SK-N-SH (cell line): ENCODE results near the gene GOLGA6A. TPM values are rescaled to one million over a fixed set of nuclear protein-coding genes. Genes with fewer than 3 reads are reported as not detected.

Experiments
- CTCF ChIA-PET: fragments of 300-600, 350-600 bp; formaldehyde crosslinking; extraction: SDS; loops from one replicate; lab custom pipeline; 2021; lab: Yijun Ruan, JAX
- POLR2A ChIA-PET: fragments of 350-600 bp; sonication (Branson Sonifier 250); formaldehyde crosslinking; extraction: SDS; loops from one replicate; lab custom pipeline; 2020; ENCODE audit warnings: antibody characterized with exemption, inconsistent platforms; lab: Yijun Ruan, JAX
- DNase-seq: peaks from one replicate; pipeline ENCODE4 v3.0.0; 2012
- H2AFZ ChIP-seq: fragments of 200-600 bp; sonication (generic); 2 replicates; pipeline ENCODE4 v1.8.1; 2016; ENCODE audit warnings: antibody characterized with exemption, mild to moderate bottlenecking, low read depth
- H3F3A ChIP-seq: fragments of 200-600 bp; sonication (generic); replicated peaks from 2 replicates; pipeline ENCODE3; 2016; ENCODE audit warnings: antibody characterized with exemption, mild to moderate bottlenecking; ENCODE audit not compliant: insufficient read depth
- H3K27ac ChIP-seq, 2 experiments: fragments of 200-500 bp in 1 of 2; fragments of 200-600 bp in 1 of 2; sonication (Bioruptor generic) in 1 of 2; sonication (generic), shearing (Covaris generic) in 1 of 2; 2 replicates each; pipeline versions ENCODE4 v1.5.1 to v1.6.1; 2014 to 2016; ENCODE audit warnings: low read depth in 2 of 2, inconsistent platforms in 1 of 2, low read length in 1 of 2, mild to moderate bottlenecking in 1 of 2, mixed read lengths in 1 of 2
- H3K27me3 ChIP-seq: fragments of 200-600 bp; sonication (generic), shearing (Covaris generic); 2 replicates; pipeline ENCODE4 v1.6.1; 2016; ENCODE audit warnings: mixed run types; ENCODE audit not compliant: insufficient read depth
- H3K36me3 ChIP-seq, 2 experiments: fragments of 200-500 bp in 1 of 2; fragments of 200-600 bp in 1 of 2; sonication (Bioruptor generic) in 1 of 2; sonication (generic) in 1 of 2; replicated peaks in 1 of 2; 2 replicates each; pipeline versions ENCODE3 to v1.5.1; 2014 to 2016; ENCODE audit warnings: low read length in 1 of 2, mild to moderate bottlenecking in 1 of 2; ENCODE audit not compliant: insufficient read depth in 2 of 2, control insufficient read depth in 1 of 2
- H3K4me1 ChIP-seq, 2 experiments: fragments of 200-500 bp in 1 of 2; fragments of 200-600 bp in 1 of 2; sonication (Bioruptor generic) in 1 of 2; sonication (generic), shearing (Covaris generic) in 1 of 2; 2 replicates each; pipeline versions ENCODE4 v1.5.1 to v1.6.1; 2014 to 2016; ENCODE audit warnings: low read depth in 1 of 2, low read length in 1 of 2, mixed run types in 1 of 2; ENCODE audit not compliant: insufficient read depth in 2 of 2, control insufficient read depth in 1 of 2
- H3K4me2 ChIP-seq: fragments of 200-600 bp; sonication (generic), shearing (Covaris generic); 2 replicates; pipeline ENCODE4 v1.6.1; 2017; ENCODE audit warnings: mixed run types
- H3K4me3 ChIP-seq, 2 experiments: fragments of 200-500 bp in 1 of 2; fragments of 200-600 bp in 1 of 2; sonication (Bioruptor generic) in 1 of 2; sonication (generic), shearing (Covaris generic) in 1 of 2; 2 replicates each; pipeline versions ENCODE4 v1.5.1 to v1.8.1; 2014 to 2016; ENCODE audit warnings: low read depth in 2 of 2, inconsistent platforms in 1 of 2, low read length in 1 of 2, mild to moderate bottlenecking in 1 of 2, mixed read lengths in 1 of 2, moderate library complexity in 1 of 2
- H3K79me2 ChIP-seq: fragments of 200-600 bp; sonication (generic); 2 replicates; pipeline ENCODE4 v1.8.1; 2017; ENCODE audit warnings: mild to moderate bottlenecking; ENCODE audit not compliant: insufficient read depth
- H3K9ac ChIP-seq: fragments of 200-600 bp; sonication (generic); 2 replicates; pipeline ENCODE4 v1.6.1; 2017; ENCODE audit warnings: mixed run types
- H3K9me2 ChIP-seq: fragments of 200-600 bp; sonication (generic); 2 replicates; pipeline ENCODE4 v1.6.1; 2017; ENCODE audit warnings: mixed run types
- H3K9me3 ChIP-seq: fragments of 200-600 bp; sonication (generic); 2 replicates; pipeline ENCODE4 v1.6.1; 2017; ENCODE audit warnings: mixed run types, mild to moderate bottlenecking, moderate library complexity
- H4K20me1 ChIP-seq: fragments of 200-600 bp; sonication (generic); 2 replicates; pipeline ENCODE4 v1.6.1; 2017; ENCODE audit warnings: mild to moderate bottlenecking, mixed run types; ENCODE audit not compliant: insufficient read depth
- CHD2 ChIP-seq: fragments of 150-350 bp; IDR thresholded peaks from 2 replicates; pipeline ENCODE4 v1.6.1; 2018; ENCODE audit warnings: low read length; ENCODE audit not compliant: partially characterized antibody
- CTCF ChIP-seq: fragments of 200-600 bp; sonication (generic); IDR thresholded peaks from 2 replicates; pipeline ENCODE4 v1.6.1; 2017; ENCODE audit warnings: antibody characterized with exemption, mild to moderate bottlenecking, moderate library complexity
- ELF1 ChIP-seq: IDR thresholded peaks from 2 replicates; pipeline ENCODE4 v1.4.0; 2012
- EP300 ChIP-seq, 2 experiments: IDR thresholded peaks; 2 replicates each; pipeline versions ENCODE4 v1.4.0 to v1.6.1; 2012; ENCODE audit warnings: borderline replicate concordance in 1 of 2, low read depth in 1 of 2, low read length in 1 of 2
- EZH2phosphoT487 ChIP-seq: fragments of 200-600 bp; sonication (generic); IDR thresholded peaks from 2 replicates; pipeline ENCODE4 v1.6.1; 2017; ENCODE audit warnings: low read depth, mixed run types, mild to moderate bottlenecking, antibody characterized with exemption, moderate library complexity, borderline replicate concordance
- GABPA ChIP-seq: IDR thresholded peaks from 2 replicates; pipeline ENCODE4 v1.4.0; 2012; ENCODE audit warnings: low read depth, mild to moderate bottlenecking
- GATA2 ChIP-seq: sonication (generic); formaldehyde crosslinking; IDR thresholded peaks from 2 replicates; pipeline ENCODE4 v1.5.0; 2020; ENCODE audit warnings: mild to moderate bottlenecking, missing genetic modification reagents
- IRF3 ChIP-seq: fragments of 150-350 bp; IDR thresholded peaks from 2 replicates; pipeline ENCODE4 v1.6.1; 2016; ENCODE audit warnings: mild to moderate bottlenecking, low read depth, low read length
- JUND ChIP-seq: IDR thresholded peaks from 2 replicates; pipeline ENCODE4 v1.4.0; 2012
- MAX ChIP-seq: IDR thresholded peaks from 2 replicates; pipeline ENCODE4 v1.4.0; 2012; ENCODE audit warnings: low read depth
- MEF2A ChIP-seq: IDR thresholded peaks from 2 replicates; pipeline ENCODE4 v1.4.0; 2012; ENCODE audit warnings: low read depth, borderline replicate concordance
- NFIC ChIP-seq: IDR thresholded peaks from 2 replicates; pipeline ENCODE4 v1.4.0; 2012; ENCODE audit warnings: borderline replicate concordance
- NRF1 ChIP-seq: IDR thresholded peaks from 2 replicates; pipeline ENCODE4 v1.6.1; 2012; ENCODE audit warnings: low read depth, mild to moderate bottlenecking, low read length
- POLR2AphosphoS5 ChIP-seq: IDR thresholded peaks from 2 replicates; pipeline ENCODE4 v1.6.1; 2012; ENCODE audit warnings: low read depth, low read length
- RAD21 ChIP-seq: IDR thresholded peaks from 2 replicates; pipeline ENCODE4 v1.6.1; 2012; ENCODE audit warnings: mild to moderate bottlenecking, low read length
- RCOR1 ChIP-seq: fragments of 150-350 bp; IDR thresholded peaks from 2 replicates; pipeline ENCODE4 v1.6.1; 2017; ENCODE audit warnings: antibody characterized with exemption, low read length
- RFX5 ChIP-seq: IDR thresholded peaks from 2 replicates; pipeline ENCODE4 v1.6.1; 2012; ENCODE audit warnings: mild to moderate bottlenecking, improper control_type of control experiment, low read length
- RXRA ChIP-seq: IDR thresholded peaks from 2 replicates; pipeline ENCODE4 v1.4.0; 2012; ENCODE audit warnings: low read depth, mild to moderate bottlenecking, borderline replicate concordance
- TAF1 ChIP-seq: IDR thresholded peaks from 2 replicates; pipeline ENCODE4 v1.6.1; 2012; ENCODE audit warnings: low read depth, mild to moderate bottlenecking, low read length, moderate library complexity, borderline replicate concordance
- TCF12 ChIP-seq: IDR thresholded peaks from 2 replicates; pipeline ENCODE4 v1.4.0; 2012
- YY1 ChIP-seq: IDR thresholded peaks from 2 replicates; pipeline ENCODE4 v1.4.0; 2012; ENCODE audit warnings: low read depth, mild to moderate bottlenecking
- ZBTB33 ChIP-seq: IDR thresholded peaks from 2 replicates; pipeline ENCODE4 v1.4.0; 2012; ENCODE audit warnings: low read depth, borderline replicate concordance
- WGBS: methylation state at CpG from one replicate; pipeline ENCODE4 v1.1.6; 2017; ENCODE audit warnings: low lambda C conversion rate; 5-methylcytosine and 5-hydroxymethylcytosine counted together
- polyA plus RNA-seq, 3 experiments: library from polyadenylated mRNA; depleted of rRNA; stranded (reverse); fragments of >200 nt; gene quantifications; 2 replicates each; pipeline ENCODE4 v1.2.3, GENCODE V29; 2012

GOLGA6A gene
- polyA plus RNA-seq, 1 of the 3 experiments (the other 2 are of a cell fraction), result not detected

GRCh38 chr15:74130155-74130848 is 48.0 kb upstream of the GOLGA6A start, which contains the start of gene ISLR2:
ISLR2 (plus strand) TSS chr15:74130586; CDS start chr15:74132755, 2,169 bp downstream.
- Histone ChIP-seq H3K36me3 (no peaks in the 10 kb centered on the region), H4K20me1 (no peaks in the 10 kb centered on the region), H3K4me1 (peaks cover 0 to 31% of the 10 kb centered on the region in 2 experiments; a peak in 1 of 4 replicates), H3K4me3 (peak within 1 kb of the TSS; percentile 23 to 41), H2AFZ (0 out of 2 replicates have a peak within 1 kb of the TSS, but pooled peaks have one; percentile 56), H3K27ac (peak within 1 kb of the TSS in 1 of 2 experiments; percentile 44; a peak in 2 of 4 replicates), H3K79me2 (no peaks in the 10 kb centered on the region), H3K9me2 (no peaks in the 10 kb centered on the region), H3K9me3 (no peaks in the 10 kb centered on the region), H3K27me3 (peaks cover 32% of the 10 kb centered on the region), H3K4me2 (peak within 1 kb of the TSS; percentile 71), H3K9ac (no peak within 1 kb of the TSS), H3F3A (no peaks in the 10 kb centered on the region)
- CTCF ChIA-PET, result interaction anchor here (0.8 to 6.5 kb wide), 9 partner anchors 44 to 191 kb away, joined by 3 to 110 read pairs (median 26); partner anchors contain the start of genes ISLR and STRA6
- POLR2A ChIA-PET, result interaction anchor here (0.6 to 3.4 kb wide), 5 partner anchors 26 to 178 kb away, joined by 3 to 17 read pairs (median 3); no protein-coding TSS in a partner anchor
- DNase-seq, result peak; percentile 87
- TF ChIP-seq MEF2A (no peak), RXRA (no peak), GATA2 (CRISPR knock-in tag) (0 out of 2 replicates have a peak, but pooled peaks have one; percentile 13), IRF3 (no peak), EP300 (IDR thresholded peaks at IDR 0.05; ENCODE audit: borderline replicate concordance in 1 of 2, low read depth in 1 of 2, low read length in 1 of 2) (no peak), YY1 (no peak)
- WGBS, result 7% methylated on average over 45 of the region's 53 CpGs

- Histone ChIP-seq H3K27ac (peak overlapping the region in 1 of 2 experiments; percentile 44; a peak in 2 of 4 replicates), H3K9me2 (no peaks in the 10 kb centered on the region), H3K79me2 (no peaks in the 10 kb centered on the region), H3K4me1 (peaks cover 0 to 31% of the 10 kb centered on the region in 2 experiments; a peak in 1 of 4 replicates), H3K27me3 (peaks cover 32% of the 10 kb centered on the region), H3K4me3 (peak overlapping the region; percentile 23 to 41), H3K9ac (no peak overlapping the region), H3K36me3 (no peaks in the 10 kb centered on the region), H4K20me1 (no peaks in the 10 kb centered on the region), H3K4me2 (peak overlapping the region; percentile 71), H3K9me3 (no peaks in the 10 kb centered on the region), H3F3A (no peaks in the 10 kb centered on the region), H2AFZ (0 out of 2 replicates have a peak overlapping the region, but pooled peaks have one; percentile 56)
- ChIA-PET POLR2A (interaction anchor here (1.0 to 3.4 kb wide), 5 partner anchors 26 to 179 kb away, joined by 3 to 17 read pairs (median 7); partner anchors contain the start of gene STRA6), CTCF (interaction anchor here (1.0 to 6.5 kb wide), 14 partner anchors 26 to 192 kb away, joined by 3 to 110 read pairs (median 13); partner anchors contain the start of genes ISLR and STRA6)
- peak; percentile 57 for DNase-seq
- WGBS, result 24% methylated on average over 31 of the region's 40 CpGs
- no peak for TF ChIP-seq GATA2 (CRISPR knock-in tag)
- TF ChIP-seq RAD21, result no peak
- no peak for TF ChIP-seq MAX
- no peak for TF ChIP-seq NFIC
- no peak for TF ChIP-seq YY1
- TF ChIP-seq ZBTB33, result no peak
- no peak for TF ChIP-seq CHD2
- TF ChIP-seq ELF1, result no peak
- TF ChIP-seq RCOR1, result no peak
- TF ChIP-seq POLR2AphosphoS5, result no peak
- no peak for TF ChIP-seq RFX5
- TF ChIP-seq CTCF, result no peak
- TF ChIP-seq JUND, result no peak
- TF ChIP-seq TAF1, result no peak
- no peak for TF ChIP-seq NRF1
- no peak; the same call in 1 of the 2 replicates for TF ChIP-seq EZH2phosphoT487
- TF ChIP-seq GABPA, result no peak
- no peak for TF ChIP-seq TCF12
Observed at GRCh38 chr15:74129586-74130154, 47.3 kb upstream of the GOLGA6A start.
